GM18517 (cell line): Measurements from ENCODE around the gene ZFAND3.

Experiments
- ATAC-seq: cut with Tn5 transposase; IDR thresholded peaks from one replicate; pipeline ENCODE4 v1.9.1; 2021; ENCODE audit warnings: mild to moderate bottlenecking, moderate library complexity; ENCODE audit not compliant: unreplicated experiment

ZFAND3 gene

GRCh38 chr6:38192487-38192886 lies 373.0 kb downstream of the ZFAND3 start:
- no peak for ATAC-seq

- ATAC-seq: no peak
Observed at GRCh38 chr6:38193051-38193450, 373.5 kb downstream of the ZFAND3 start.

- ATAC-seq: no peak
Observed at GRCh38 chr6:38193481-38194281, 374.2 kb downstream of the ZFAND3 start.

GRCh38 chr6:38194282-38194572 lies 374.7 kb downstream of the ZFAND3 start:
- no peak for ATAC-seq

DNA sequence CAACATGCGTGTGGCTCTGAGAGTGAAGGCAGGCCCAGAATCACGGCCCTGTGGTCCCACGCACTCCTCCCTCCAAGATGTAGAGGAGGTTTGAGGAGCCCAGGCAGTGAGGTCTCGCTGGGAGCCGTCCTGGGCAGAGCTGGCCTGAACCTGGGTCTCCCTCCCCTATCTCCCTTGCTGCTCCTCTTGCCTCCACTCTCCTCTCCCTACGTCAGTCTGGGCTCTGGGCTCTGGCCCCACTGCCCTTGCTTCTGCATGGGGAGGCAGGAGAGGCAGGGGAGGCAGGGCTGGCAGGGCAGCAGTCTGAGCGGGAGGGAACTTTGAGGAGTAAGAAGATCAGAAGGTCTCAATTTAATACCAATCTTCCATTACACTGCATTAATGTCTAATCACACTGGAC lies 375.1 kb downstream of the ZFAND3 start:
- ATAC-seq: no peak

- no peak for ATAC-seq
Observed at GRCh38 chr6:38195113-38195635, 375.6 kb downstream of the ZFAND3 start.

DNA sequence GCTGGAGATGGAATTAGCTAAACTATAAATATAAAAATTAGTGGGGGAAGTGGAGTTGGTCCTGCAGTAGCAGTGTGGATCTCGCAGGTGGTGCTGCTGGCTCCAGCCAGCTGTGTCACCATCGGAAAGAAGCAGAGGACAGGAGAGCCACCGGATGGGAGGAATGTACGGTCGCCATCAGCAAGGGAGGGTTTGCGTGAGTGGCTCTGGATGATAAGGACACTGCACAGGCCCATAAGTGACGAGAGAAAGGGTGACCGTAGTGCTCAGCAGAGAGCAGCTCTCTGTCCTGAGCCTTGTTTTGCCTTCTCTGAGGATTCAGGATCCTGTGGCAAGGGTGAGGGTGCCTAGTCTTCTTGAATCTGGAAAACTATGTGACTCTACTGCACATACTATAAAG lies 378.7 kb downstream of the ZFAND3 start:
- ATAC-seq: no peak
